Measurements from ENCODE around the gene DYNC1LI2. TPM values are rescaled to one million over a fixed set of nuclear protein-coding genes. Genes with fewer than 3 reads are reported as not detected.

The DYNC1LI2 gene
- total RNA-seq, 1 donor from 2014 or later, result 63.1 TPM

DNA sequence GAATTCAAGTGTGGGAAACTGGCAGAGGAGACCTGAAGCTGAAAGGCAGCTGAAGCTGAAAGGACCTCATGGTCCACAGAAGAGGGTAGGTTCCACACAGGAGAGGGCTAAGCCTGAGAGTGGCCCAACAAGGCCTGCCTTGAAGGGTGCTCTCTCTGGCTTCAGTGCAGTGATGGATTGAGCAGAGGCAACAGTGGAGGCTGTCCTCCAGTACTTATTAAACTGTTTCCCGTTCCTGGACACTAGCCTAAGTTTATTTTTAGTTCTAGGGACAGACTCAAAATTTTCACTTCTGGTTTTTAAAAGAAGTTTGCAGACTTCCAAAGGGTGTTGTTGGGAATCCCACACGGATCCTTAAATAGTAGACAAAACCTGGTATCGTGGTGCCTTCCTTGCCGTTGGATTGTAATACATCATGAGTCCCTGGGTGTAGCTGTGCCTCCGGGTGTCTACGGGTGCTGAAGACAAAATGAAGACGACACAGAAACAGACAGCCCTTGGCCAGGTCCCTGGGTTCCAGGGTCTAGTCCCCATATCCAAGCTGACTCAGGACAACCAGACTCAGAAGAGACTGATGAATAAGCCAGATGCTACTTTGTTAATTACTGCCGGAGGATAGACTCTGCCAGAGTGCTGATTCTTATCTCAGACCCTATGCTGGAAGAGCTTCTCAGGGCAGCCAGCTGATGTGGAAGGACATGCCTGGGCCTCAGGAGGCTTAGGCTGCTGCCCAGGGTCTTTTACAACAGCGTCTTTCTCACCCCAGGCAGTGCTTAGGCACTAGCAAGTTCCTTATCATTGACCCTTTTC is 47.8 kb downstream of the DYNC1LI2 start:
- TF ChIP-seq, protein P1, sequence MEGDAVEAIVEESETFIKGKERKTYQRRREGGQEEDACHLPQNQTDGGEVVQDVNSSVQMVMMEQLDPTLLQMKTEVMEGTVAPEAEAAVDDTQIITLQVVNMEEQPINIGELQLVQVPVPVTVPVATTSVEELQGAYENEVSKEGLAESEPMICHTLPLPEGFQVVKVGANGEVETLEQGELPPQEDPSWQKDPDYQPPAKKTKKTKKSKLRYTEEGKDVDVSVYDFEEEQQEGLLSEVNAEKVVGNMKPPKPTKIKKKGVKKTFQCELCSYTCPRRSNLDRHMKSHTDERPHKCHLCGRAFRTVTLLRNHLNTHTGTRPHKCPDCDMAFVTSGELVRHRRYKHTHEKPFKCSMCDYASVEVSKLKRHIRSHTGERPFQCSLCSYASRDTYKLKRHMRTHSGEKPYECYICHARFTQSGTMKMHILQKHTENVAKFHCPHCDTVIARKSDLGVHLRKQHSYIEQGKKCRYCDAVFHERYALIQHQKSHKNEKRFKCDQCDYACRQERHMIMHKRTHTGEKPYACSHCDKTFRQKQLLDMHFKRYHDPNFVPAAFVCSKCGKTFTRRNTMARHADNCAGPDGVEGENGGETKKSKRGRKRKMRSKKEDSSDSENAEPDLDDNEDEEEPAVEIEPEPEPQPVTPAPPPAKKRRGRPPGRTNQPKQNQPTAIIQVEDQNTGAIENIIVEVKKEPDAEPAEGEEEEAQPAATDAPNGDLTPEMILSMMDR (conservative IDR thresholded peaks at IDR 0.05; ENCODE audit: low read depth, low read length), result no peak
- DNase-seq (ENCODE audit: low read depth), result no peak
- H3K4me3 ChIP-seq (ENCODE audit: low read depth, low read length), result no peak overlapping the region

DNA sequence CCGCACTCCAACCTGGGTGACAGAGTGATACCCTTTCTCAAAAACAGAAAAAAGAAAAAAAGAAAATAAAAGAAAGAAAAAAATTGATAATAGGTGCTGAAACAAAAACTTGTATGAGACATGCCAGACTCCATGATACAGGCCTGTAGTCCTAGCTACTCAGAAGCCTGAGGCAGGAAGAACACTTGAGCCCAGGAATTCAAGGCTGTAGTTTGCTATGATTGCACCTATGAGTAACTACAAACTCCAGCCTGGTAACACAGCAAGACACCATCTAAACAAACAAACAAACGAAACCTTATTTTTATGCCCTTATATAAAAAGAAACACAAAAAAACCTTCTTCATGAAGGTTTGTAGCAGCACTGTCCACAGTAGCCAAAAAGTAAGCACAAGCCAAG is 49.9 kb downstream of the DYNC1LI2 start:
- no peak for DNase-seq (ENCODE audit: low read depth)
- TF ChIP-seq, protein P1 (conservative IDR thresholded peaks at IDR 0.05; ENCODE audit: low read depth, low read length), result no peak
- no peak overlapping the region for H3K4me3 ChIP-seq (ENCODE audit: low read depth, low read length)

DNA sequence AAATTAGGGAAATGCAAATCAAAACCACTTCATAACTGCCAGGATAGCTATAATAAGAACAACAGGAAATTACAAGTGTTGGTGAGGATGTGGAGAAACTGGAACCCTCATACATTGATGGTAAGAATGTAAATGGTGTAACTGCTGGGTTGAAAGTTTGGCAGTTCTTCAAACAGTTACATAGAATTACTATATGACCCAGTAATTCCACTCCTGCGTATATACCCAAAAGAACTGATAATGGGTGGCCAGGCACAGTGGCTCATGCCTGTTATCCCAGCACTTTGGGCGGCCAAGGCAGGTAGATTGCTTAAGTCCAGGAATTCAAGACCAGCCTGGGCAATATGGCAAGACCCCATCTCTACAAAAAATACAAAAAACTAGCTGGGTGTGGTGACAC is 50.4 kb downstream of the DYNC1LI2 start:
- H3K4me3 ChIP-seq (ENCODE audit: low read depth, low read length), result no peak overlapping the region
- no peak for DNase-seq (ENCODE audit: low read depth)
- TF ChIP-seq, protein P1 (conservative IDR thresholded peaks at IDR 0.05; ENCODE audit: low read depth, low read length), result no peak

DNA sequence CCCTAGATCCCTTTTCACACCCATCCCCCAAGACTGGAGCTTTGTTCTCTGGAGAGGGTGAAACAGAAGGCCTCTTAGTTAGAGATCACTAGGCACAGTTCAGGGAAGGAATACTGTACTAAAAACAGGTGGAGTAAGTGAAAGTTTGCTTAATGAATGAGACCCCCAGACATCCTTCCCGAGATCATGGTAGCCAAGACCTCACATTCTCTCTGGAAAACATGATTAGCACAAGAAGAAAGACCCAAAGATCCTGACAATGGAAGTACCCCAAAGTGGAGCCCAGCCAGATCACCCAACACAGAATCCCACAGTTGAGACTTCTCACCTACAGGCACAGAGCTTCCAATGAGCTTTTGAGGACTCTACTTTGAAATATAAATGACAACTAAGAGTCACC is 51.5 kb downstream of the DYNC1LI2 start:
- no peak for DNase-seq (ENCODE audit: low read depth)
- TF ChIP-seq, protein P1 (conservative IDR thresholded peaks at IDR 0.05; ENCODE audit: low read depth, low read length), result no peak
- H3K4me3 ChIP-seq (ENCODE audit: low read depth, low read length), result no peak overlapping the region

DNA sequence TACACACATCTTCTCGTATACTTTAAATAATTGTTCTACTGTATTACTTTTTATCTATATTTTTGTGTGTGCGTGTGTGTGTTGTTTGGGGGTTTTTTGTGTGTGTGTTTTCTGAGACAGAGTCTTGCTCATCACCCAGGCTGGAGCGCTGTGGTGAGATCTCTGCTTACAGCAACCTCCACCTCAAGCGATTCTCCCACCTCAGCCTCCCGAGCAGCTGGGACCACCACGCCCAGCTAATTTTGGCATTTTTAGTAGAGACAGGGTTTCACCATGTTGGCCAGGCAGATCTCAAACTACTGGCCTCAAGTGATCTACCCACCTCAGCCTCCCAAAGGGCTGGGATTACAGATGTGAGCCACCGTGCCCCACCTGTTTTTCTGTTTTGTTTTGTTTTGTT is 53.4 kb downstream of the DYNC1LI2 start:
- DNase-seq (ENCODE audit: low read depth), result no peak
- H3K4me3 ChIP-seq (ENCODE audit: low read depth, low read length), result no peak overlapping the region
- TF ChIP-seq, protein P1 (conservative IDR thresholded peaks at IDR 0.05; ENCODE audit: low read depth, low read length), result no peak

DNA sequence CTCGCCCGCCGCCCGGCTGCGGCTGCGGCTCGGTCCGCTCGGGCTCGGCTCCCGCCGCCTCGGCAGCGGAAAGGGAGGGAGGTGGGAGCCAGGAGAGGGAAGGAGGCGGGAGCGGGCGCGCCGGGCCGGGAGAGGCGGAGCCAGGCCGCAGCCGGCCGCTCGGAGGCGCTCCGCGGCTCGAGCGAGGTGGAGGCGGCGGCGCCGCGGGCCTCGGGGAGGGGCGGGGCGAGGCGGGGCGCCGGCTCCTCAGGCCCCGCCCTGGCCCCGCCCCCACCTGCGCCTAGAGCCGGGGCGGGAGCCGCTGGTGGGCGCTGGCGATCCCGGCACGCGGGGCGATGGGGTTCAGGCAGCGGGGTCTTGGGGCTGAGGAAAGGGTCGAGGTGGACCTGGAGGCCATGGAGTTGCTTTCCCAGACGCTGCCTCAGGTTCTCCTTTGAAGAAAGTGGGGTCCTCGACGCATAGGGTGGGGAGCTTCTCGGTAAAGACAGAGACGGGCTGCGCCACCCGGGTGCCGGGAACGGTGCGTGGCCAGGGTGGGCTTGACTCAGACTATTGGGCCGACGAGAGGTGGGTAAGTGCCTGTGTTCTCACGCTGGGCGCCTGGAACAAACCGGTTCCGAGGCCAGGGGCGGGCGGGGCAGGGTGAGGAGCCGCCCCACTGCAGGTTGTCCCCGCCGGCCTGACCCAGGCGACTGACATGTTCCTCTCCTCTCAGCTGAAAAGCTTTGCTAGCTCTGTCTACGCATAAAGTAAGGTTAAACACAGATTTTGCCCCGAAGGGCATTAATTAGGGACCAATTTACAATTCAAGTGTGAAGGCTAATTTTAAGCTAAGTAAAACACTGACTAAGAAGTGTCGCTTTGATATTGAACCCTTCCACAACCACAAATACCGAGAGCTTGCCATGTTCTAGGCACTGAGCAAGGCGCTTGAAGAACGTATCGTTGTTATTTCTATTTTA is 54.5 kb downstream of the DYNC1LI2 start, which contains the start of gene CMTM4:
TSS of gene CMTM4 (minus strand) at position 75 of the 962 bp plus-strand sequence. CDS start 218 bp downstream, outside the sequence.
- peak within 1 kb of the TSS; percentile 87 for H3K4me3 ChIP-seq (ENCODE audit: low read depth, low read length)
- TF ChIP-seq, protein P1 (conservative IDR thresholded peaks at IDR 0.05; ENCODE audit: low read depth, low read length), result peak; percentile 13
- no peak for DNase-seq (ENCODE audit: low read depth)

Data from epithelial cell of proximal tubule (primary cell).